ENCODE measurements around the gene SLCO1C1.
"Not testable (repeated sequence)": the region's sequence is repeated elsewhere in the genome, so short reads cannot be mapped to it uniquely, and the experiment has no call there.

SLCO1C1 gene, protein sequence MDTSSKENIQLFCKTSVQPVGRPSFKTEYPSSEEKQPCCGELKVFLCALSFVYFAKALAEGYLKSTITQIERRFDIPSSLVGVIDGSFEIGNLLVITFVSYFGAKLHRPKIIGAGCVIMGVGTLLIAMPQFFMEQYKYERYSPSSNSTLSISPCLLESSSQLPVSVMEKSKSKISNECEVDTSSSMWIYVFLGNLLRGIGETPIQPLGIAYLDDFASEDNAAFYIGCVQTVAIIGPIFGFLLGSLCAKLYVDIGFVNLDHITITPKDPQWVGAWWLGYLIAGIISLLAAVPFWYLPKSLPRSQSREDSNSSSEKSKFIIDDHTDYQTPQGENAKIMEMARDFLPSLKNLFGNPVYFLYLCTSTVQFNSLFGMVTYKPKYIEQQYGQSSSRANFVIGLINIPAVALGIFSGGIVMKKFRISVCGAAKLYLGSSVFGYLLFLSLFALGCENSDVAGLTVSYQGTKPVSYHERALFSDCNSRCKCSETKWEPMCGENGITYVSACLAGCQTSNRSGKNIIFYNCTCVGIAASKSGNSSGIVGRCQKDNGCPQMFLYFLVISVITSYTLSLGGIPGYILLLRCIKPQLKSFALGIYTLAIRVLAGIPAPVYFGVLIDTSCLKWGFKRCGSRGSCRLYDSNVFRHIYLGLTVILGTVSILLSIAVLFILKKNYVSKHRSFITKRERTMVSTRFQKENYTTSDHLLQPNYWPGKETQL

DNA sequence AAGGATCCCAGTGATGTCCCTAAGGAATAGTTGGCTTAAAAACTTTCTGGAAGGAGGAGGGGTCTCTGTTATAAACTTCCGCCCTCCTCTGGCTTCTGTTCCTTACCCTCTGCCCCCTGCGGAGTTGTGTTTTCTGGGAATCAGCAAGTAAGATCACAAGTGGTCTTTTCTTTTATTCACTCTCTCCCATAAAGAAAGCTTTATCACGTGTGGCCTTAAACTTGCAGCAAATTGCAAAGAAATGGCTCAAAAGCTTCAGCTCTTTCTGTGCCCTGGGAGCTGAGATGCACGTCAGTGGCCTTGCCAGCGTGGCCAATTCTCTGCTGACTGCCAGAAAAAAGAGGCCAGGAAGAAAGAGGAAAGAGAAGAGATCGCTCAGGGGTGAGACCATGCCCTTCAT, at the start of gene SLCO1C1:
Gene SLCO1C1 (plus strand): TSS at position 101 of the 400 bp plus-strand sequence. CDS start 4,245 bp downstream, outside the sequence.
- DNase-seq (ENCODE audit: low read depth) = no peak

DNA sequence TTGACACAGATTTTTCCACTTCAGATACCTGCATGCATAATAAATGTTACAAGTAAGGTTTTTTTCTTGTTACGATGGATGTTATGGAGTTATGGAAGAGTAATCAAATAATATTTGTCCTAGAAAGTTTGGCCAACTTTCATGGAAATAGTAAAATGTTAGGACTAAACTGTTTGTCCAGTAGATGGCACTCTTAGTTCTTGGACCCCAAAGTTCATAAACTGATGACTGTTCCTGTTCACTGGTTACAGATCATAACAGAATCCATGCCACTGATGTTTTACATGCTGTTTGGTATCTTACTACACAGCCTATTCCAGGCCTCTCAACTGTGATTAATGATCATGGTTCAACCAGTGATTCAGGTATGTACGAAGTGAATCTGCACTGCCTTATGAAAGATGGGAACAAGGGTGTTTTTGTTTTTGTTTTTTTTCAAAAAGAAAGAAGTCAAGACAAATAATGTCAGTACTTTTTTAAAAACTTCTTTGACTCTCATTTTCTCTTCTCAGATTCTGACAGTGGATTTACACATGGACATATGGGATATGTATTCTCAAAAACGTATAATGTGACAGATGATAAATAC, 48.8 kb upstream of the SLCO1C1 start:
- no peak for DNase-seq (ENCODE audit: low read depth)

- DNase-seq (ENCODE audit: low read depth) = no peak
Measured at GRCh38 chr12:20653871-20654270, 41.3 kb upstream of the SLCO1C1 start.

- no peak for DNase-seq (ENCODE audit: low read depth)
Measured at GRCh38 chr12:20656600-20656999, 38.5 kb upstream of the SLCO1C1 start.

DNA sequence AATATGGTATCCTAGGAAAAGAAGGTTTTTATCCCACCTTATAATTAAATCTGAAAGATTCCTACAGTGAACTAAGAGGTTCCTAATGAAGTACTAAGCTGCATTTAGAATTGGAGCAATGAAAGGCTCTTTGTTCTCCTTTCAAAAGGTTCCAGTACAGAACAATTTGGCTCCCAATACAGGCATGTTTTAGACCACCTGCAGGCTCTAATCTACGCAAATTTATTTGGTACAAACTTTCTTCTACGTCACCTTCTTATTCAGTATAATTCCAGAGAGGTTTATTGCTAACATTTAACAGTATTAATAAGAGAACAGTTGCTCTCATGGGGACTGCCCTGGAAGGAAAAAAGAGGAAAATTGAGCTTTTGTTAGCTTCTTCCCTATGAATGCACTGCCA, 37.6 kb upstream of the SLCO1C1 start:
- no peak for DNase-seq (ENCODE audit: low read depth)

- DNase-seq (ENCODE audit: low read depth) = no peak
Measured at GRCh38 chr12:20681334-20681733, 13.8 kb upstream of the SLCO1C1 start.

DNA sequence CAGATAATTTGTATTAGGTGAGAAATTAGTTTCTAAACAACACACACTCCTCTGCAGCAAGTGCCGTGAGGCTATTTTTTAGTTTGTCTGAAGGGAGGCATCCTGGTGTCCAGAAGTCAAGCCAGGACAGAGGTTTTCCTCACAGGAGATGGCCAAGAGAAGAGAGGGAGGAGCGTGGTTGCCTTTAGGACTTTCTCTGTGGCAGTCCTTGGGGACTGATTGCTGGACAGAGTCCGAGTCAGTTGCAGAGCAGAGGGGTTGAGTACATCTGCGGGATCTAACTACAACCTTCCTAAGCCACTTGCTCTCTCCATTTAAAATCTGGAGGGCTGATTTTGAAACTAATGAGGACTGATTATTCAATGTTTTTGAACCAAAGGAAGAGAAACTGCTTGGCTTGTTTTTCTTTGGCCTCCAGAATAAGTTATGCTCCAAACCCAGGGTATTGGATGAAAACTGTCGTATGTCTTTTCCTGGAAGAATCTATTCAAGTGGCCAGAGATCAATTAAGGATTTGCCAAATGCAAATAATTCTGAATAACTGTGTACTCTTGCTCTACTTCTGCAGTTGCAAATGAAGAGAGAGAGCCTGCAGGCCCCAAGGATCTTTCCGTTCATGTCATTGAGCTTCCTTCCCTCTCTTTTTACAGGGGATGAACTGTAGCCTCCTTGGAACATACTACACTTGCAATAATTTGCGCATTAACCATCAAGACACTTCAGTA, 1.2 kb downstream of the SLCO1C1 start:
- no peak for DNase-seq (ENCODE audit: low read depth)

- no peak for DNase-seq (ENCODE audit: low read depth)
Measured at GRCh38 chr12:20701106-20701505, 6.0 kb downstream of the SLCO1C1 start.

DNA sequence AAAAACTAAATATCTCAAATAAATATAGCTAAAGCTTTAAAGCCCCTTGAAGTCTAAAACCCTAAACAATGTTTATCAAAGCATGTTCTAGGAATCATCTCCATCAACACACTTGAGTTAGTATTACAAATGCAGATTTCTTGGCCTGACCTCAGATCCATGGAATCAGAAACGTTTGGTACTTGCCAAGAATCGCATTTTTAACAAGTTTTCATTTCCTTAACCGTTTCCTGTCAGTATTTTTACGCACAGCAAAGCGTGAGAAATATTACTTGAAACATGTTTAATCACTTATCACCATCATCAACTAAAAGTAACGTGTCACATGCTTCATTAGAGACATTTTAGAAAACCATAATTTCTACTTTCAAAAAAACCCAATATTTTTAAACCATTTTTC, 9.7 kb downstream of the SLCO1C1 start:
- DNase-seq (ENCODE audit: low read depth) = no peak

DNA sequence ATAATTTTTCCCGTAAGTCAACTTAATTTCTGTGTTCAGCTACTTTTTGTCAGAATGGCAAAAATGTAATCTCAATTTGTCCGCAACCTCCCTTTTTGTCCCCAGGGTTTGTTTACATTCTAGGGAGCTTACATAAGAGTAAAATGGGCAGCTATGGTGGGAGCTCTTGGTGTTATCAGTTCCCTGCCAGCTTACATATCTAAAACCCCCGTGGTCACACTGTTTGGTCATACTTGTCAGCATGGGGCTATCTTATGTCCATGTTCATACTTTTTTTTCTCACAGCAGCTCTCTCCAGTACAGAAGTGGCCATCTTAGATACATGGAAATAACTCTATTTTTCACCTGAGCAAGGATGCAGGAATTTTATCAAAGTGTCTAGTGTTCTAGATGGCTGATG, 16.7 kb downstream of the SLCO1C1 start:
- no peak for DNase-seq (ENCODE audit: low read depth)

DNA sequence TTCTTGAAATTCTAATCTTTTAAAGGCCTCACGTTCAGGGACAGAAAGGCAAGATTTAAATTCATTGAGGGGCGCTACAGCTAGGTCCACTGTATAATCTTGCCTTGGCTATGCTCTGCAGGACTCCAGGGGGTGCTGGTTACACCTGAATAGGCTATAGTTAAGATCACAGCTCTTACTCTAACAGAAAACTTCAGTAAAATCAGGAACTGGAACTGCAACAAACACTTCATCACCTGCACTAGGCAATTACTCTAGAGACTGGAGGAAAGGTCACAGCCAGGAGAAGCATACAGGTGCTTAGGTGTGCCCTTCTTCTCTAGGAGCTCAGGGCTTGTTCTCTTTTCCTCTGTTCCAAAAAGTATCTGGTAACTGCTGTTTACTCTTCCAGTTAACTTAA, 20.9 kb downstream of the SLCO1C1 start:
- no peak for DNase-seq (ENCODE audit: low read depth)

DNA sequence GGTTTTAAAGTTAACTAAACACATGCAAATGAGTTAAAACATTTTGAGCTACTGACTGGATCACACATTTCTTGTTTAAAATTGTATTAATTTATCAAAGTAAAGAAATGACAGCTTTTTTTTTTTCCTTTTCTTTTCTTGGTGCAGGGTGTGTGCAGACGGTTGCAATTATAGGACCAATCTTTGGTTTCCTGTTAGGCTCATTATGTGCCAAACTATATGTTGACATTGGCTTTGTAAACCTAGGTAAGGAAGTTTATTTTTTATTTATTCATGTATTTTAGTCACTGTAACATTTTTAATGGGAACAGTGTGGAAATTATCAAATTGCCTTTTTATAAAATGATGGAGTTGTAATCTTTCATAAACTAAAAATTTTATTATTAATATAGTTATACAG, 21.9 kb downstream of the SLCO1C1 start:
- DNase-seq (ENCODE audit: low read depth) = no peak

DNA sequence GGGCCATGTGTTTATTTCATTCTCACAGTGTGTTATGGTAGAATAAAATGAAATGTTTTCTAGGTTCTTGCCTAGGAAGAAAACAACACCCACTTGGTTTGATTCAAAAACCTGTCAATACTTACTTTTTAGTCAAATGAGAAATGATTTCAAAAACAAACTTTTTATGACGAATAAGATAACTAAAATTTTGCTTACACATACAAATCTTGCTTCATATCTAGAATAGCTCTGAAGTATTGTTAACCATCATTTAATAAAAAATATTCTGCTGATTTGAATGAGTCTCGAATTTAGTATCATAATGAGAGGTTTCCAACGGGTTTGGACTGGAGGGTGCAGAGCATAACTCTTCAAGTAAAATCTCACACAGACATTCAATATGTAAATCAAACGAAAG, 23.2 kb downstream of the SLCO1C1 start:
- DNase-seq (ENCODE audit: low read depth) = no peak

DNA sequence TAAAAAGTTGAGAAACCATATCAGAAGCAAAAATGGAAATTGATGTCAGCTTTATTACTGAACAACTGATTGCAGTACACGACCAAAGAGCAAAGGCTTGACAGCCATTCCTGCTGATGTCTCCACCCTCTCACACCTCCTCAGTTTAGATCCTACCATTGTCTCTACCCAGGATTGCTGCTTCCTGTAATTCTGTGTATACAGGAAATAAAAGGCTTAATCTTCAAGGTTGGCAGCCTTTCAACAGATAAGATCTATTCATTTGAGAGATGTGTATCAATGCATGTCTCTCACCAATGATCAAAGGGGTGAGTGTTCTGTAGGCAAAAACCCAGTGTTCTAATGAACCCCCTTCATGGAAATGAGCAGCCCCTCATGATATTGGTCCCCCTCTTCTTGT, 27.0 kb downstream of the SLCO1C1 start:
- DNase-seq (ENCODE audit: low read depth) = no peak

DNA sequence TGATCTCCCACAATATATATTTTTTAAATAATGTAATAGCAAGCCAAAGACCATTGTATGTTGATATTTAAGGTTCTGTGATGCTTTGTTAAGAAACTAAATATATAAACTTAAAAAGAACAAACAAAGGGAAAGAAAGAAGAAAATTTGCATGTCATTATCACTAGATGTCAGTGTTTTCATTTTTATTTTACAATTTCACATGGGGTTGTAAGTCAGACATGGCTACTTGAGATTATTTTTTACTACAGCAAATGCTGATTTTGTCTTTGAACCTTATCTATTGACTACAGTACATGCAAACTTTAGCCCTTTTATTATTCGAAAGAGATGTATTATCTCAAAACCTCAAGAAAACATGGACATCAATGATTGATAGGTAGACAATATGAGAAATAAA, 36.1 kb downstream of the SLCO1C1 start:
- DNase-seq (ENCODE audit: low read depth) = no peak

DNA sequence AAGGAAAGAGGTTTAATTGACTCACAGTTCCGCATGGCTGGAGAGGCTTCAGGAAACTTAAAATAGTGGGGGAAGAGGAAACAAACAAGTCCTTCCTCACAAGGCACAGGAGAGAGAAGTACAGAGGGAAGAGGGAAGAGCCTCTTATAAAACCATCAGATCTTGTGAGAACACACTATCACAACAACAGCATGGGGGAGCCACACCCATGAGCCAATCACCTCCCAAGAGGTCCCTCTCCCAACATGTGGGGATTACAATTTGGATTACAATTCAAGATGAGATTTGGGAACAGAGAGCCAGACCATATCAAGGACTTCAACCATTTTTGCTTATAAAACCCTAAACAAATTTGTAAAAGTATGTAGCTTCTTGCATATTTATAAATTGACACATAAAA, 45.8 kb downstream of the SLCO1C1 start:
- DNase-seq (ENCODE audit: low read depth) = no peak

DNA sequence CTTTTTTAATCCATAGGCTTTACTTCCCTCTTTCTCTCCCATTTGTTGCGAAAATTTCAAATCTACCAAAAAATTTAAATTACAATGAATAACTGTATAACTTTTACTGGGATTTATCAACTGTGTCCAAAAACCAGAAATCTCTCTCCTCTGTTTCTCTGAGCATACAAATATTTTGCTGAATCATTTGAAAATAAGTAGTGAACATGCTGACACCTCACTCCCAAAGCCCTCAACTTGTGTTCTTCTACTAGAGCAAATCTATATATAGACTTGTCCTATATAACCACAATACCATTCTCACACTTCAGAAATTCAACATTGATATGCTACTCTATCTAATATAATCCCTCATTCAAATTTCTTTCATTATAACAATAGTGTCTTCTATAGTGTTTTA, 53.1 kb downstream of the SLCO1C1 start:
- DNase-seq (ENCODE audit: low read depth) = no peak

DNA sequence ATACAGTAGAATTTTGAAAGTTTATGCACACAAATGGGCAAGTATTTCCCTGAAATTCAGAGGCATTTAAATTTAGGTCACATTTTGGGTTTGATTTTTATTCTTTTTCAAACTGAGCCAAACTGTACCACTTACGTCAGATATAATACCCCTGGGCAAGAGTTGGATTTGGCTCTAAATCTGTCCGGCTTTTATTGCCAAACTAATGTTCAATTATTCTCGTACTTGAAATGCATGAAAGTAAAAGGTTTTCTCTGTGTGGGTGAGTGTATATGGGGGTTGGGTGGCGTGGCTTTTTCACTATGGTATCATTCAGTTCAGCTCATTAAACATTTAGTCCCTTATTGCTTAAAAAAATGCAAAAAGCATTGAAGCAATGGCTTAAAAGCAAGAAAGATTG, 55.9 kb downstream of the SLCO1C1 start:
- no peak for DNase-seq (ENCODE audit: low read depth)

DNA sequence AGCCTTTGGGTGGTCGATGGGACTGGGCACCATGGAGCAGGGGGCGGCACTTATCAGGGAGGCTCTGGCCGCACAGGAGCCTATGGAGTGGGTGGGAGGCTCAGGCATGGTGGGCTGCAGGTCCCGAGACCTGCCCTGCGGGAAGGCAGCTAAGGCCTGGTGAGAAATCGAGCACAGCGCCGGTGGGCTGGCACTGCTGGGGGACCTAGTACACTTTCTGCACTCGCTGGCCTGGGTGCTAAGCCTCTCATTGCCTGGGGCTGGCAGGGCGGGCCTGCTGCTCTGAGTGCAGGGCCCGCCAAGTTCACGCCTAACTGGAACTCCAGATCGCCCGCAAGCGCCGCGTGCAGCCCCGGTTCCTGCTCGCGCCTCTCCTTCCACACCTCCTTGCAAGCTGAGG, 82.3 kb downstream of the SLCO1C1 start:
- DNase-seq (ENCODE audit: low read depth) = no peak

GRCh38 chr12:20778969-20779368, 83.8 kb downstream of the SLCO1C1 start:
- DNase-seq (ENCODE audit: low read depth) = no peak

DNA sequence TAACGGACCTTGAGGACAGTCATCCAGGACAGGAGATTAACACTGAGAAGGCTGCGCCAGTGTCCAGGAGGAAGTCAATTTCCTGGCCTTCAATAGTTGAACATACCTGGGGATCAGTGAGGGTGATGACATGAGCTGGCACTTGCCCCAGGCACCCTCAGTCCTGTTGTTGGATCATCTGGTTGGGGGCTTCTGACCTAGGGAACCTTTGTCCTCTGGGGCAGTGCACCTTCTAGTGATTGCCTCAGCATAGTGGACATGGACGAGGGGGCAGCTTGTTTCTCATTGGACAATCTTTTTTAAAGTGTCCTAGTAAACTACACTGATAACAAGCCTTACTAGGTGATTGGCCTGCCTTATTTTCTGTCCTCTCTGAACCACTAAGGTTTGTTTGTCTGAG, 84.8 kb downstream of the SLCO1C1 start:
- not testable (repeated sequence) for DNase-seq (ENCODE audit: low read depth)

DNA sequence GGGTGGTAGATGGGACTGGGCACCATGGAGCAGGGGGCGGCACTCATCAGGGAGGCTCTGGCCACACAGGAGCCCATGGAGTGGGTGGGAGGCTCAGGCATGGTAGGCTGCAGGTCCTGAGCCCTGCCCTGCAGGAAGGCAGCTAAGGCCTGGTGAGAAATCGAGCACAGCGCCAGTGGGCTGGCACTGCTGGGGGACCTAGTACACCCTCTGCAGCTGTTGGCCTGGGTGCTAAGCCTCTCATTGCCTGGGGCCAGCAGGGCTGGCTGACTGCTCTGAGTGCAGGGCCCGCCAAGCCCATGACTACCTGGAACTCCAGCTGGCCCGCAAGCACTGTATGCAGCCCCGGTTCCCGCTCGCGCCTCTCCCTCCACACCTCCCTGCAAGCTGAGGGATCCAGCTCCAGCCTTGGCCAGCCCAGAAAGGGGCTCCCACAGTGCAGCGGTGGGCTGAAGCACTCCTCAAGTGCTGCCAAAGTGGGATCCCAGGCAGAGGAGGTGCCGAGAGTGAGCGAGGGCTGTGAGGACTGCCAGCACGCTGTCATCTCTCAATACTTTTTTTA, 88.7 kb downstream of the SLCO1C1 start:
- not testable (repeated sequence) for DNase-seq (ENCODE audit: low read depth)
